ENCODE results near the gene WDR93. TPM values are rescaled to one million over a fixed set of nuclear protein-coding genes. Genes with fewer than 3 reads are reported as not detected.

The WDR93 gene
- total and polyA plus RNA-seq, 2 of the 4 experiments (the other 2 are of a cell fraction) = not detected

- no peak overlapping the region for H3K4ac ChIP-seq (ENCODE audit: low read depth, low read length)
- no peak overlapping the region for H2AFZ ChIP-seq (replicated peaks; ENCODE audit: low read length, poor library complexity)
- H4K8ac ChIP-seq (ENCODE audit: low read depth in 2 of 2, low read length in 2 of 2) = no peak overlapping the region
- no peak overlapping the region for H3K14ac ChIP-seq (replicated peaks; ENCODE audit: low read depth, low read length)
- ChIA-PET CTCF (no interaction called here), POLR2A (ENCODE audit: unreplicated experiment) (no interaction called here)
- no peak overlapping the region for H2BK120ac ChIP-seq (ENCODE audit: low read depth, low read length)
- dilution Hi-C loops (cut with HindIII; ENCODE audit: low sequenced_read_pairs, unreplicated experiment) (no loop called here), in situ Hi-C loops (cut with MboI; ENCODE audit: low sequenced_read_pairs) (no loop called here), intact Hi-C loops (cut with micrococcal nuclease) (no loop called here)
- H3K9ac ChIP-seq (ENCODE audit: low read depth, low read length) = no peak overlapping the region
- no peak overlapping the region for H2BK5ac ChIP-seq (ENCODE audit: low read depth, low read length, poor library complexity, severe bottlenecking)
- H3K4me1 ChIP-seq (ENCODE audit: control insufficient read depth, insufficient read depth, low read length) = peaks cover 2% of the 10 kb centered on the region; the same call in 1 of the 2 replicates
- no peak for DNase-seq
- H2BK15ac ChIP-seq (ENCODE audit: low read depth, low read length) = no peak overlapping the region
- H2BK20ac ChIP-seq (ENCODE audit: low read depth, low read length) = no peak overlapping the region
- H3K56ac ChIP-seq (ENCODE audit: extremely low read depth, insufficient read depth, low read length) = no peak overlapping the region
- H3K9me3 ChIP-seq (ENCODE audit: control insufficient read depth, insufficient read depth, low read length) = no peaks in the 10 kb centered on the region
- peaks cover 7% of the 10 kb centered on the region; the same call in 1 of the 2 replicates for H3K9me1 ChIP-seq (ENCODE audit: insufficient read depth, low read length)
- H3K4me2 ChIP-seq (ENCODE audit: low read depth, low read length) = no peak overlapping the region
- no peak overlapping the region for H2AK5ac ChIP-seq (ENCODE audit: low read depth, low read length)
- H3K23ac ChIP-seq (ENCODE audit: low read depth, low read length) = no peak overlapping the region
- no peak overlapping the region for H3K27ac ChIP-seq (ENCODE audit: insufficient read depth, low read length)
- H4K91ac ChIP-seq (ENCODE audit: insufficient read depth, low read depth, low read length) = no peak overlapping the region
- ATAC-seq (ENCODE audit: low read depth) = no peak
- H4K20me1 ChIP-seq (ENCODE audit: insufficient read depth, low read length) = no peaks in the 10 kb centered on the region
- no peak overlapping the region for H4K5ac ChIP-seq (ENCODE audit: low read depth, low read length)
- peaks cover 3% of the 10 kb centered on the region for H3K36me3 ChIP-seq (ENCODE audit: control insufficient read depth, insufficient read depth, low read length)
- peaks cover 3 to 6% of the 10 kb centered on the region in 2 experiments; a peak in 2 of 4 replicates for H3K79me1 ChIP-seq (ENCODE audit: low read depth in 1 of 2, low read length in 2 of 2)
- no CpG with 5 or more reads among the region's 2 CpGs for WGBS, 2 experiments (ENCODE audit: extremely low coverage in 2 of 2, insufficient read length in 1 of 2)
- no peak overlapping the region for H3K18ac ChIP-seq (ENCODE audit: low read depth, low read length)
- H3K27me3 ChIP-seq (ENCODE audit: control insufficient read depth, insufficient read depth, low read length) = no peaks in the 10 kb centered on the region
- no peak overlapping the region for H2AK9ac ChIP-seq (replicated peaks; ENCODE audit: low read depth, low read length, poor library complexity)
- TF ChIP-seq RCOR1 (IDR thresholded peaks at IDR 0.05; ENCODE audit: insufficient replicate concordance, low read length) = no peak
- TF ChIP-seq MAFK (IDR thresholded peaks at IDR 0.05; ENCODE audit: low read depth, low read length) = no peak
- no peak for TF ChIP-seq CTCF (conservative IDR thresholded peaks at IDR 0.05; ENCODE audit: low read depth, low read length)
- BruUV-seq (replicated peaks) = no TSS peak
- no peak overlapping the region for H3K4me3 ChIP-seq (ENCODE audit: insufficient read depth, low read depth, low read length)
Measured at GRCh38 chr15:89685995-89686394, 4.6 kb upstream of the WDR93 start.

Measured in IMR-90 (cell line).